PC-3 (cell line): ENCODE measurements around the gene ZMIZ2.

Source experiments
- EZH2 ChIP-seq: fragments of 300-600 bp; sonication (generic); IDR thresholded peaks from one replicate; pipeline ENCODE4 v1.6.1; 2017; ENCODE audit warnings: antibody characterized with exemption, mild to moderate bottlenecking, low read length; ENCODE audit not compliant: unreplicated experiment
- EZH2phosphoT487 ChIP-seq: fragments of 300-600 bp; sonication (generic); IDR thresholded peaks from 2 replicates; pipeline ENCODE4 v1.6.1; 2018; ENCODE audit warnings: mild to moderate bottlenecking, antibody characterized with exemption, low read length, borderline replicate concordance

- no peak for TF ChIP-seq EZH2
- TF ChIP-seq EZH2phosphoT487: no peak
Observed at GRCh38 chr7:44805950-44806349, 57.3 kb downstream of the ZMIZ2 start.
